Osteoblast (primary cell): ENCODE results near the gene LY6G5C. TPM values are rescaled to one million over a fixed set of nuclear protein-coding genes. Genes with fewer than 3 reads are reported as not detected.
A peak's percentile ranks its signal among the peaks of the same experiment; 100 is the strongest.

Experiments used
- DNase-seq: peaks from one replicate; pipeline ENCODE4 v3.0.0; 2011; ENCODE audit warnings: low spot score, mixed read lengths; ENCODE audit not compliant: insufficient read length; ENCODE audit errors: missing footprints
- H2AFZ ChIP-seq: 2 replicates; pipeline ENCODE4 v1.6.0; 2011; ENCODE audit warnings: mild to moderate bottlenecking, low read length
- H3K27ac ChIP-seq: 2 replicates; pipeline ENCODE4 v1.5.1; 2011; ENCODE audit warnings: mild to moderate bottlenecking, low read depth, low read length, moderate library complexity
- H3K27me3 ChIP-seq: 2 replicates; pipeline ENCODE4 v1.6.0; 2012; ENCODE audit warnings: mild to moderate bottlenecking, control low read depth, inconsistent platforms, low read length, moderate library complexity; ENCODE audit not compliant: insufficient read depth
- H3K36me3 ChIP-seq: 2 replicates; pipeline ENCODE4 v1.5.1; 2011; ENCODE audit warnings: mild to moderate bottlenecking, low read length, control low read depth, moderate library complexity; ENCODE audit not compliant: insufficient read depth
- H3K4me1 ChIP-seq: 2 replicates; pipeline ENCODE4 v1.5.1; 2011; ENCODE audit warnings: mild to moderate bottlenecking, low read length, control low read depth, moderate library complexity; ENCODE audit not compliant: insufficient read depth
- H3K4me2 ChIP-seq: 2 replicates; pipeline ENCODE4 v1.6.0; 2011; ENCODE audit warnings: mild to moderate bottlenecking, low read length; ENCODE audit not compliant: insufficient read depth
- H3K4me3 ChIP-seq: fragments of 200-600 bp; sonication (generic); 3 replicates; pipeline ENCODE4 v1.5.1; 2012; ENCODE audit warnings: mild to moderate bottlenecking, low read length, inconsistent platforms; ENCODE audit not compliant: insufficient read depth
- H3K79me2 ChIP-seq: 2 replicates; pipeline ENCODE4 v1.6.0; 2012; ENCODE audit warnings: mild to moderate bottlenecking, low read length, control low read depth, inconsistent platforms; ENCODE audit not compliant: insufficient read depth
- H3K9me3 ChIP-seq: 2 replicates; pipeline ENCODE4 v1.5.1; 2011; ENCODE audit warnings: low read depth, low read length, control low read depth
- H4K20me1 ChIP-seq: 2 replicates; pipeline ENCODE4 v1.6.0; 2012; ENCODE audit warnings: mild to moderate bottlenecking, low read length, control low read depth; ENCODE audit not compliant: insufficient read depth
- CTCF ChIP-seq: IDR thresholded peaks from 2 replicates; pipeline ENCODE4 v1.5.1; 2011; ENCODE audit warnings: mild to moderate bottlenecking, low read depth, low read length, moderate library complexity; ENCODE audit errors: extremely low read depth
- total RNA-seq: library from RNA; depleted of rRNA; stranded (reverse); fragments of >200 nt; gene quantifications from 2 replicates; pipeline ENCODE4 v1.2.3, GENCODE V29; 2012

Gene LY6G5C
- total RNA-seq, 1 donor = 0.72 TPM

GRCh38 chr6:31686483-31686882 is 5.6 kb upstream of the LY6G5C start:
- TF ChIP-seq CTCF = no peak
- H3K36me3 ChIP-seq = peaks cover 53% of the 10 kb centered on the region
- H3K4me1 ChIP-seq = peaks cover 2% of the 10 kb centered on the region

GRCh38 chr6:31683591-31683990 is 2.7 kb upstream of the LY6G5C start:
- H3K4me2 ChIP-seq = no peak overlapping the region

More at GRCh38 chr6:31686483-31686882, 5.6 kb upstream of the LY6G5C start:
- no peaks in the 10 kb centered on the region for H3K27me3 ChIP-seq
- H3K4me3 ChIP-seq = no peak overlapping the region
- H3K4me2 ChIP-seq = no peak overlapping the region
- no peak for DNase-seq
- H4K20me1 ChIP-seq = peaks cover 5% of the 10 kb centered on the region
- H2AFZ ChIP-seq = no peak overlapping the region
- H3K27ac ChIP-seq = no peak overlapping the region
- no peaks in the 10 kb centered on the region for H3K79me2 ChIP-seq
- no peaks in the 10 kb centered on the region for H3K9me3 ChIP-seq

GRCh38 chr6:31681135-31681671 is 336 bp upstream of the LY6G5C start:
- no peak for TF ChIP-seq CTCF
- H2AFZ ChIP-seq = peak overlapping the region; percentile 76
- no peaks in the 10 kb centered on the region for H3K27me3 ChIP-seq
- H3K79me2 ChIP-seq = no peaks in the 10 kb centered on the region
- peak overlapping the region; percentile 94 for H3K4me2 ChIP-seq
- H3K9me3 ChIP-seq = no peaks in the 10 kb centered on the region
- no peaks in the 10 kb centered on the region for H4K20me1 ChIP-seq
- peak overlapping the region; percentile 71 for H3K4me3 ChIP-seq
- H3K27ac ChIP-seq = peak overlapping the region; percentile 47
- H3K36me3 ChIP-seq = peaks cover 4% of the 10 kb centered on the region
- H3K4me1 ChIP-seq = peaks cover 15% of the 10 kb centered on the region
- peak; percentile 94 for DNase-seq

More at GRCh38 chr6:31683591-31683990, 2.7 kb upstream of the LY6G5C start:
- no peak for DNase-seq
- no peak for TF ChIP-seq CTCF
- Histone ChIP-seq H3K27me3 (no peaks in the 10 kb centered on the region), H3K79me2 (no peaks in the 10 kb centered on the region), H3K27ac (no peak overlapping the region), H2AFZ (no peak overlapping the region), H3K36me3 (peaks cover 26% of the 10 kb centered on the region), H3K4me1 (peaks cover 15% of the 10 kb centered on the region), H3K4me3 (no peak overlapping the region), H4K20me1 (no peaks in the 10 kb centered on the region), H3K9me3 (no peaks in the 10 kb centered on the region)

GRCh38 chr6:31677955-31678354 is 2.9 kb downstream of the LY6G5C start:
- no peak for TF ChIP-seq CTCF
- Histone ChIP-seq H3K79me2 (no peaks in the 10 kb centered on the region), H3K36me3 (peaks cover 5% of the 10 kb centered on the region), H3K4me1 (peaks cover 15% of the 10 kb centered on the region), H3K27me3 (no peaks in the 10 kb centered on the region), H3K4me2 (no peak overlapping the region), H3K9me3 (no peaks in the 10 kb centered on the region), H2AFZ (no peak overlapping the region), H3K27ac (no peak overlapping the region), H3K4me3 (no peak overlapping the region), H4K20me1 (no peaks in the 10 kb centered on the region)
- DNase-seq = no peak
